Breast epithelium (tissue), 3 donors: Measurements from ENCODE around the gene PLEKHA6.

Experiments used
- CTCF ChIP-seq, 3 donors: fragments of 450-650 bp; IDR thresholded peaks; one replicate each; pipeline ENCODE4 v1.5.1; 2016 to 2017; ENCODE audit warnings: antibody characterized with exemption in 3 of 3, mild to moderate bottlenecking in 3 of 3, moderate library complexity in 3 of 3
- POLR2A ChIP-seq: fragments of 450-650 bp; IDR thresholded peaks from one replicate; pipeline ENCODE4 v1.6.1; 2016; ENCODE audit warnings: antibody characterized with exemption, mild to moderate bottlenecking, moderate library complexity

GRCh38 chr1:204357551-204358490 is 1.9 kb downstream of the PLEKHA6 start:
- TF ChIP-seq CTCF (IDR thresholded peaks at IDR 0.05) (no peak), POLR2A (no peak)
